OCI-LY1 (cell line): ENCODE measurements around the gene HDGFL3.

ENCODE experiments used
- H2AFZ ChIP-seq: fragments of 200-600 bp; sonication (generic), shearing (Covaris generic); 2 replicates; pipeline ENCODE4 v1.6.0; 2014; ENCODE audit warnings: antibody characterized with exemption, mild to moderate bottlenecking, low read length
- H3F3A ChIP-seq: fragments of 200-600 bp; sonication (generic), shearing (Covaris generic); 2 replicates; pipeline ENCODE4 v1.6.0; 2014; ENCODE audit warnings: mild to moderate bottlenecking, antibody characterized with exemption, low read length, moderate library complexity; ENCODE audit not compliant: insufficient read depth
- H3K27ac ChIP-seq: fragments of 200-600 bp; sonication (generic); 2 replicates; pipeline ENCODE4 v1.5.1; 2014; ENCODE audit warnings: low read length, mixed run types, mild to moderate bottlenecking, low read depth; ENCODE audit not compliant: poor library complexity, severe bottlenecking
- H3K27me3 ChIP-seq: fragments of 200-600 bp; sonication (generic); 2 replicates; pipeline ENCODE4 v1.6.0; 2014; ENCODE audit warnings: antibody characterized with exemption, mild to moderate bottlenecking, low read length, moderate library complexity; ENCODE audit not compliant: insufficient read depth
- H3K36me3 ChIP-seq: fragments of 200-600 bp; sonication (generic); 2 replicates; pipeline ENCODE4 v1.6.1; 2014; ENCODE audit warnings: mild to moderate bottlenecking, antibody characterized with exemption, low read length, moderate library complexity, mixed read lengths; ENCODE audit not compliant: insufficient read depth
- H3K4me1 ChIP-seq: fragments of 200-600 bp; sonication (generic); 2 replicates; pipeline ENCODE4 v1.5.1; 2014; ENCODE audit warnings: mild to moderate bottlenecking, low read length, moderate library complexity; ENCODE audit not compliant: insufficient read depth, severe bottlenecking
- H3K4me2 ChIP-seq: fragments of 200-600 bp; sonication (generic), shearing (Covaris generic); 2 replicates; pipeline ENCODE4 v1.6.1; 2014; ENCODE audit warnings: low read length
- H3K4me3 ChIP-seq: fragments of 200-600 bp; sonication (generic); 2 replicates; pipeline ENCODE4 v1.5.1; 2014; ENCODE audit warnings: low read length, low read depth, mild to moderate bottlenecking, mixed read lengths; ENCODE audit not compliant: poor library complexity, severe bottlenecking
- H3K79me2 ChIP-seq: fragments of 200-600 bp; shearing (Covaris generic); 2 replicates; pipeline ENCODE4 v1.6.1; 2016; ENCODE audit warnings: mixed run types, low read length, mixed read lengths; ENCODE audit not compliant: insufficient read depth
- H3K9ac ChIP-seq: fragments of 200-600 bp; sonication (generic), shearing (Covaris generic); 2 replicates; pipeline ENCODE4 v1.6.1; 2014; ENCODE audit warnings: mild to moderate bottlenecking, low read length, mixed read lengths
- H3K9me2 ChIP-seq: fragments of 200-600 bp; sonication (generic), shearing (Covaris generic); 2 replicates; pipeline ENCODE4 v1.6.1; 2014; ENCODE audit warnings: low read depth, mild to moderate bottlenecking, low read length, mixed read lengths
- H3K9me3 ChIP-seq: fragments of 200-600 bp; shearing (Covaris generic); 2 replicates; pipeline ENCODE4 v1.6.1; 2014; ENCODE audit warnings: low read length, mixed read lengths
- H4K20me1 ChIP-seq: fragments of 200-600 bp; sonication (generic), shearing (Covaris generic); 2 replicates; pipeline ENCODE4 v1.6.0; 2016; ENCODE audit warnings: mild to moderate bottlenecking, low read length; ENCODE audit not compliant: insufficient read depth
- EZH2 ChIP-seq: fragments of 200-600 bp; sonication (generic), shearing (Covaris generic); IDR thresholded peaks from 2 replicates; pipeline ENCODE4 v1.8.0; 2017; ENCODE audit warnings: borderline replicate concordance, mixed run types, mild to moderate bottlenecking, antibody characterized with exemption, low read length, moderate library complexity, mixed read lengths
- TF ChIP-seq, protein P1 (sequence below): fragments of 200-600 bp; sonication (generic), shearing (Covaris generic); IDR thresholded peaks from 2 replicates; pipeline ENCODE4 v1.5.1; 2017; ENCODE audit warnings: mild to moderate bottlenecking, antibody characterized with exemption, low read length, moderate library complexity, mixed read lengths

HDGFL3 gene

DNA sequence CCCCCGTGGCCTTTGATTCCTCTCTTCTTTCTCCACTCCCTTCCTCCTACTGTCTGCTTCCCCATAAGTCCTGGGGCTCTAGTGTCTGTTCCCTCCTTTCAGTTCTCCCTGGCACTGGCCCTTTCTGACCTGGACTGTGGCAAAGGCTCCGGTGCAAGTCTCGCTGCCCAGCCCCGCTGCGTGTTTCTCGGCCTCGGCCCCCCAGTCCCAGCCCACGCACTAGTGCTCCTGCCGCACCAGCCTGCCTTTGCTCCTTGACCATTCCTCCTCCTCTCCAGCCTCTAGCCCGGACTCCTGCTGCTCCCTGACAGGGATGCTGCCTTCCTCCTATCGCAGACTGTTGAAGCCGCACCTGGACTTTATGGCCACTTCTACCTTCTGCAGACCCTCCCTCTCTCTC, 98.1 kb downstream of the HDGFL3 start:
- no peak for TF ChIP-seq EZH2
- TF ChIP-seq, protein P1, sequence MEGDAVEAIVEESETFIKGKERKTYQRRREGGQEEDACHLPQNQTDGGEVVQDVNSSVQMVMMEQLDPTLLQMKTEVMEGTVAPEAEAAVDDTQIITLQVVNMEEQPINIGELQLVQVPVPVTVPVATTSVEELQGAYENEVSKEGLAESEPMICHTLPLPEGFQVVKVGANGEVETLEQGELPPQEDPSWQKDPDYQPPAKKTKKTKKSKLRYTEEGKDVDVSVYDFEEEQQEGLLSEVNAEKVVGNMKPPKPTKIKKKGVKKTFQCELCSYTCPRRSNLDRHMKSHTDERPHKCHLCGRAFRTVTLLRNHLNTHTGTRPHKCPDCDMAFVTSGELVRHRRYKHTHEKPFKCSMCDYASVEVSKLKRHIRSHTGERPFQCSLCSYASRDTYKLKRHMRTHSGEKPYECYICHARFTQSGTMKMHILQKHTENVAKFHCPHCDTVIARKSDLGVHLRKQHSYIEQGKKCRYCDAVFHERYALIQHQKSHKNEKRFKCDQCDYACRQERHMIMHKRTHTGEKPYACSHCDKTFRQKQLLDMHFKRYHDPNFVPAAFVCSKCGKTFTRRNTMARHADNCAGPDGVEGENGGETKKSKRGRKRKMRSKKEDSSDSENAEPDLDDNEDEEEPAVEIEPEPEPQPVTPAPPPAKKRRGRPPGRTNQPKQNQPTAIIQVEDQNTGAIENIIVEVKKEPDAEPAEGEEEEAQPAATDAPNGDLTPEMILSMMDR, result no peak
- Histone ChIP-seq H4K20me1 (no peaks in the 10 kb centered on the region), H3K4me1 (peaks cover 6% of the 10 kb centered on the region), H3K9ac (no peak overlapping the region), H2AFZ (no peak overlapping the region), H3K9me3 (no peaks in the 10 kb centered on the region), H3K4me2 (no peak overlapping the region), H3K27me3 (no peaks in the 10 kb centered on the region; the same call in 1 of the 2 replicates), H3K27ac (no peak overlapping the region), H3F3A (no peaks in the 10 kb centered on the region), H3K4me3 (no peak overlapping the region), H3K79me2 (no peaks in the 10 kb centered on the region), H3K36me3 (no peaks in the 10 kb centered on the region), H3K9me2 (no peaks in the 10 kb centered on the region)

DNA sequence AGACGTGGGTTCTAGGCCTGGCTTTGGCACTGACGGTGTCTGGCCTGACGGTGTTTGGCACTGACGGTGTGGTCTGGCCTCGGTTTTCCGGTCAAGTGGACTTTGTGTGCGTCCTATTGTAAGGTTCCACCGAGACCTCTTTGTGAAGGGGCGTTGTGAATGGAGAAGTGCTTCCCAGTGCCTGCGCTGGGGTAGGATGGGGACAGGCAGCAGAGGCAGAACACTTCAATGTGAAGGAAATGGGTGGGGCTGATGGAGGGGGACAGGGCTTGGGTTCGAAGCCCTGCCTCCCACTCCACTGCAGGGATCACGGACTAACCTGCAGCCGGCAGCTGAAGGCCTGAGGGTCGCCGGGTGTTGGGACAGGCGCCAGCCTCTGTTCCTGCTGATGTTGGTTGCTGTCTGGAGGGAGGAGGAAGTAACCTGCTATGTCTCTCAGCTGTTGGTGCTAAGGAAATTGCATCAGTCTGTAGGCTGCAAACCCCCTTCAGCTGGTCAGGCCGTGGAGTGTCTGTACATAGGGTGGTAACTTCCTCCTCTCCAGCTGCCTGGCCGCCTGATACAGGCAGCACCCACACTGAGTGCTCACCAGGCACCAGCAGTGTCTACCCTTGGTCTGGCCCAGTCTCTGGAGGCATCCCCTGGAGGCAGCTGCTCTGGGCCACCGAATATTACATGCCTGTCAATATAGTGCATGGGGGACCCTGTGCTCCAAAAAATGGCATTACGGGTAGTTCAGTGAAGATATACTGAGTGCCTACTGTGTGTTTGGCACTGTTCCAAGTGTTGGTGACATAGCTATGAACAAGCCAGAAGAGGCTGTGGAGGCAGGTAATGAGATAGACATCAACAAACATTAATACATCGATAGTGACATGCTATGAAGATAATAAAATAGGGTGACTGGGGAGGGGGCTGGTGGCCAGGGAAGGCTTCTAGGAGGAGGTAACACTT, 99.1 kb downstream of the HDGFL3 start:
- no peak overlapping the region for H3K9ac ChIP-seq
- no peak overlapping the region for H3K4me3 ChIP-seq
- no peak overlapping the region for H2AFZ ChIP-seq

DNA sequence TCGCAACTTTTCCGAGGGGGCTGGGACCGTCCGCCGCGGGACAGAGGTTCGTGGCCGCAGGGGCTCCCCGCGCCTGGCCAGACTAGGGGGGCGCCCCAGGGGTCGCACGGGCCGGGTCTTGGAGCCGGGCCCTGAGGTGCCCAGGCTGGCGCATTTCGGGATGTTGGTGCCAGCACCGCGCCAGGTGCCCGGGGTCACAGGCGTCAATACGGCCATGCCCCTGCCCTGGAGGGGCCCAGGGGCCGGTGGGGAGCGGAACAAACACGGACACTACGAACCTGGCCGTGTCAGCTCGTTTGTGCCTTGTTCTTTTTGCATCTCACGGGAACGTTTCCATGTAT, 99.8 kb downstream of the HDGFL3 start:
- Histone ChIP-seq H3K4me2 (no peak overlapping the region), H3K36me3 (no peaks in the 10 kb centered on the region), H3K27ac (no peak overlapping the region), H3K4me3 (no peak overlapping the region), H3F3A (no peaks in the 10 kb centered on the region), H3K79me2 (no peaks in the 10 kb centered on the region), H3K9ac (no peak overlapping the region), H3K4me1 (peaks cover 6% of the 10 kb centered on the region), H4K20me1 (no peaks in the 10 kb centered on the region), H3K9me3 (no peaks in the 10 kb centered on the region), H3K9me2 (no peaks in the 10 kb centered on the region), H3K27me3 (no peaks in the 10 kb centered on the region; the same call in 1 of the 2 replicates), H2AFZ (no peak overlapping the region)
- TF ChIP-seq, protein P1, result no peak
- TF ChIP-seq EZH2, result no peak

More for the DNA sequence above, 99.1 kb downstream of the HDGFL3 start:
- Histone ChIP-seq H3K9me3 (no peaks in the 10 kb centered on the region), H3F3A (no peaks in the 10 kb centered on the region), H3K27me3 (no peaks in the 10 kb centered on the region; the same call in 1 of the 2 replicates), H3K27ac (no peak overlapping the region), H3K4me1 (peaks cover 6% of the 10 kb centered on the region), H3K9me2 (no peaks in the 10 kb centered on the region), H3K79me2 (no peaks in the 10 kb centered on the region), H4K20me1 (no peaks in the 10 kb centered on the region), H3K36me3 (no peaks in the 10 kb centered on the region), H3K4me2 (no peak overlapping the region)
- TF ChIP-seq, protein P1, result no peak
- TF ChIP-seq EZH2, result no peak
